Astrocyte of the spinal cord (primary cell): ENCODE data around the gene RASA2.

Experiments used
- DNase-seq: peaks from one replicate; pipeline ENCODE4 v3.0.0; 2011; ENCODE audit warnings: low read depth, low spot score
- H3K4me3 ChIP-seq: 2 replicates; pipeline ENCODE4 v1.5.1; 2011; ENCODE audit warnings: low read depth, mild to moderate bottlenecking, low read length, moderate library complexity
- CTCF ChIP-seq: IDR thresholded peaks from 2 replicates; pipeline ENCODE4 v1.5.1; 2012; ENCODE audit warnings: low read depth, mild to moderate bottlenecking, low read length, inconsistent platforms
- in situ Hi-C: cut with HindIII; loops from 2 replicates; pipeline ENCODE4 v1.10.0; 2017; ENCODE audit warnings: low sequenced_read_pairs

The RASA2 gene

GRCh38 chr3:141661229-141662196, 174.7 kb downstream of the RASA2 start:
- no peak for TF ChIP-seq CTCF
- DNase-seq = no peak
- in situ Hi-C loops = no loop called here
- H3K4me3 ChIP-seq = no peak overlapping the region

- no peak for DNase-seq
- in situ Hi-C loops = no loop called here
- no peak for TF ChIP-seq CTCF
- no peak overlapping the region for H3K4me3 ChIP-seq
These were observed 177.2 kb downstream of the RASA2 start for GRCh38 chr3:141663993-141664392.
